HG03066 (cell line): Measurements from ENCODE around the gene C13orf42.

Experiments
- ATAC-seq: cut with Tn5 transposase; IDR thresholded peaks from one replicate; pipeline ENCODE4 v1.9.1; 2021; ENCODE audit warnings: low read depth; ENCODE audit not compliant: unreplicated experiment

Gene C13orf42

DNA sequence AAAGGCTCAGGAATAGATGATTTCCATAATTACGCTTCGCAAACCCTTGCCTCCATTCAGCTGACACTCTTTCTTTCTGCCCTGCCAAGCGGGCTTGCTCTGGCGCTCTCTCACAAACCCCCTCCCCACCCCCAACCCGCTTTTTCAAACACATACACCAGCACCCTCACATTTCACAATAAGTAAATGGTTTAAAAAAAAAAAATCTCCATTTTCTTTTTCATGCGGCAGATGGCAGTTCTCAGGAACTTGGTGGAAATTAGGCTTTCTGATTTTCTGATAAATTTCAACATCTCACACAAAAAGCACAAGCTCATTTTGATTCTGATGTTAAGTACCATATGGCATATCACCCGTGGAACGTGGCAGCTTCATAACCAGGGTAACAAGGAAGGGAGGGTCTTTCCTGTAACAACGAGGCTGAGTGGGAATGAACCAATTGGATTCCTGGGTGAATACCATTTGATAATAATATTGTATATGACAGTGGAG lies 43.8 kb downstream of the C13orf42 start:
- ATAC-seq = no peak

DNA sequence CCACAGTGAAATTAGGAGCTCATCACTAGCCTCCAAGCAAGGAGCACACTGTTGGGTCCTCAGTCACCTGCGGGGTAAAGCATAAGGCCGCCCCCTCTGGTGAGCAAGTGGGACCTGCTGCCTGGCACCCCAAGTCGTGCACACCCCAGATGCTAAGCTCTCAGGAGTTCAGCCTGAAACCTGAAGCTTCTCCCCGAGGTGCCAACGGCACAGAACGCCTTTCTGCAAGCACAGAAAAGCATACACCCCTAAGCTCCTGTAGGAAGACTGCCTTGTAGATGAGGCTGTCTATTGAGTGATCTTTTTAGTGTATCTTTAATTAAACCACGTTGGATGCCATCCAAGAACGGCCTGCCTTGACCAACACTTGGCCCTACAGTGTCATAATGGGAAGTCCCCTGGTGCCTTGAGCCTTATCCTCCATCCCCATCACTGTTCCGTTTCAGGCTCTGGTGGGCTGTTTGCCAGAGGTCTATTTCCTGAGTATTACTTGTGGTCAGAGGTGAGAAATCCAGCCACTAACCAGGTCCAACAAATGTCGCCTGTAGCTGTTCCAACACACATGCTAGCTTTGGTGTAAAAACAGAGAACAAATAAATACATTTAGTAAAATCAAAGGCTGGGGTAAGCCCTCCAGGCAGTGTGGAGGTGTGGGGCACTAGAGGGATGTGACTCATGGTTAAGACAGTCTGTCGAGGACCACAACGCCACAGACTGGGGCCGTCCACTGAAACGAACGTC lies 44.8 kb downstream of the C13orf42 start:
- ATAC-seq = no peak

DNA sequence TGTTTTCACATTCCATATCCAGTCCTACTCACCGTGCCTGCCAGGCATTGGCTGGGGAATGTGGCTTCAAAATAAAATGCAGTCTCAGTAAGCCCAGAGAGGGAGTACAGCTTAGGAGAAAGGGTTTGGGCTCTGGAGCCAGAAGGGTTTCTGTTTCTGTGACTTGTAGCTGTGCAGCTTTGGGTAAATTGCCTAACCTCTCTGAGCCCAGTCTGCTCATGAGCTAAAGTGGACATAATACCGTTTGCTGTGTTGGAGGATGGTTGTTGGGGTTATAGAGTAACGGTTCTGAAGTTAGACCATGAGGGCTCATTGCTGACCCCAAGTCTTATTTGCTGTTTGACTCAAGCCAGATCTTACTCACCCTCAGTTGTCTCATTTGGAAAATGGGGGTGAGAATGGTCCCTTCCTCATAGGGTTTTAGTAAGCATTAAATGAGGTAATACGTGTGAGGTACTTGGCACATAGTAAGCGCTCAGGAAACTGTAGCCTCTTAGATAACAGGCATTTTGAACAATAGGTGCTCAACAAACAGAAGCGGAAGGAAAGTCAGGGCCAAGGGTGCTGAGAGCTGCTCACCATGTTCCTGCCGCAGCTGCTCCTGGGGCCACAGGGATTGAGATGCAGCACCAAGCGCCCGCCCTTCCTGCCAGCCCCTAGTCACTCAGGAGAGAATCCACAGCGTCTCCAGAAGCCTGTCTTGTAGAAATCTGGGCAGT lies 45.5 kb downstream of the C13orf42 start:
- no peak for ATAC-seq

- no peak for ATAC-seq
Measured at GRCh38 chr13:51064753-51065152, 46.3 kb downstream of the C13orf42 start.

DNA sequence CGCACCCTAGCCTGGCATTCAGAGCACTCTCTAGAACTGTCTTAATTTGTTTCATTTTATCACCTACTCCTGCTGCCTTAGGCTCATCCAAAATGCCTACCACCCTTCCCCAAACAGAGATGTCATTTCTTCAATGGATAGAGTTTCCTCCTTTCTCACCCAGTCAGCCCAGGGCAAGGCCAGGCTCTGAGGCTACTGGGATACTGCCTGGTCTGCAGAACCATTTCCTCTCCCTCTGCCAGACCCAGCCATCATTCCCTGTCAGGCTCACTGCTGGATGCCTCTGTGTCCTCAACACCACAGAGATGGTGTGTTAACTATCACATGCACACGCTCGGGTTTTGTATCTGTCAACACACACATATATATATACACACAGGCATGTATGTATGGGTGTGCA lies 47.2 kb downstream of the C13orf42 start:
- no peak for ATAC-seq

- no peak for ATAC-seq
Measured at GRCh38 chr13:51058461-51059167, 52.5 kb downstream of the C13orf42 start.

- ATAC-seq = no peak
Measured at GRCh38 chr13:51057906-51058305, 53.2 kb downstream of the C13orf42 start.

GRCh38 chr13:51057001-51057400 lies 54.1 kb downstream of the C13orf42 start:
- no peak for ATAC-seq

DNA sequence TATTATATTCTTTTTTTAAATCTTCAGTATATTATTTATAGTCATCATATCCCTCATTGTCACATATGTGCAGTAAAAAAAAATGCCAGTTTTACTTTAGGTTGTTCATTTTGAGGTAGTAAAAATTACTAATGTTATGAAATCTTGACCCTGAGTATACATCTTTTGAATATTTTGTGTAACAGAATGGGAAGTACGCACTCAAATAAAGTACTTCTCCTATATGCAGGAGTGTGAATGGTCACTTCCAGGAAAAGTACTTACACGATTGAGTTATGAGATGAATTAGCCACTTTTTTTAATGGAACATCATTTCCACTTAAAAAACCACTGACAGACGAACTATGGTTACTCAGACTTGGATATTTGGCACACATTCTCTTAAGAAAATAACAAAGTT lies 58.5 kb downstream of the C13orf42 start:
- ATAC-seq = no peak

DNA sequence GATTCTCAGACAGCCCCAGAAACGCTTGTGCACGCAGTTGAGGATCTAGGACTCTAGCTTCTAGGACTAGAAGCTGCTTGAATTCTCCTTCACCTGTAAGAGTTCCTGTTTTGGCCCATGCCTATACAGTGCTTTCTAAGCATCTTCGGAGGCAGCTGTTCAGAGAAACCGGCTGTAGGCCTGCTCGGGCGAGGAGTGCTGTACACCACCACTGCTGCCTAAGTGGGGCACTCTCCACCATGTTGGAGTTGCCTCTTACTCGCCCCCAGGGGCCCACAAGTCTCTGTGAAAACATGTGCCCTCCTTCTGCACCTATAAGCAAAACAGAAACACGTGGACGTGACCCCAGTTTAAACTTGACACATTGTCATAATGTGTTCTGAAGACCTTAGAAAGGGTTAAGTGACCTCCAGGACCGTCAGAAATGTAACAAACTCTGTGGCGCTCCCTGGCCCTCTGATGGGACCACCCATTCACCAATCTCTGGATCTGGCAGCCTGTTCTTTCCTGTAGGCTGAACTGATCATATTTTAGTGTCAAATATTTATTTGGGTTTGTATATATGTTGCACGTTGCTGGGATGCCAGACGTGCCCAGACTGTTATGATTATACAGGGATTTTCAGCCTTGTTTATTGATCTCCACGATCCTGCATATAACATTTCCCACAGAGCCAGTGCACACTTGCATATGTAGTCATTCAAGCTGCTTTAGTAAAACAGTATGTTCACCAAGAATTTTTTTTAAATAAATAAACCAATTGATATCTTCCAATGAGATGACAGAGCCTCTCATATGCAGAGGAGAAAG lies 60.8 kb downstream of the C13orf42 start:
- no peak for ATAC-seq

DNA sequence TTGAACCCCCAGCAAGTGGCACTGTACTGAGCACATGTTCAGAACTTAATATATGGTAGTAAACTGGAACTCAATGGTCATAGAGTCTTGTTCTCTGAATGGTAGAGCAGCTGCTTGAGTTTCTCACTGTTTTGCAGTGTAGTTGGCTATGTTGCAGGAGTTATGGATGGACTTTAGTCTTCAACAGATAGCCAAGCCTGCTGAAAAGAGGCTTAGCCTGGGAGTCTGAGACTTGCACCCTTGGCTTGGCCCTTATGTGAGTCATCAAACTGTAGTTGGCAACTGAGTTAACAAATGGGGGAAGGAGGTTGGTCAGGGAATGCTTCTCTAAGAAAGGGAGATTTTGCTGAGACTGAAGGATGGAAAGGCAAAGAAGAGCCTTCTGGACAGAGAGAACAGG lies 62.5 kb downstream of the C13orf42 start:
- no peak for ATAC-seq

DNA sequence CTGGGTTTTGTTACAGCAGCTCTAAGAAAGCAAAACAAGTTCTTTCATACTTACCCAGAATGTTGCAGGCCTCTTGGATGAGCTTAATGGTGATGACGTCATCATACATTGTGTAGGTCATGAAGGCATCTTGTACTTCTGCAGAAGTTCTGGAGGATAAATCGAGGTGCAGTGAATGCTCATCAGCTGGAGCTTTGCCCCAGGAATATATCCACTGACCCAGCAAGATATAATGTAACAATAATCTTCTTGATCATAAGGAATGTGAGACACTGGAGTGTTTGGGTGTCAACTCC lies 63.0 kb downstream of the C13orf42 start:
- ATAC-seq = no peak

GRCh38 chr13:51047434-51048165 lies 63.5 kb downstream of the C13orf42 start:
- no peak for ATAC-seq

- no peak for ATAC-seq
Measured at GRCh38 chr13:51045451-51045850, 65.6 kb downstream of the C13orf42 start.

DNA sequence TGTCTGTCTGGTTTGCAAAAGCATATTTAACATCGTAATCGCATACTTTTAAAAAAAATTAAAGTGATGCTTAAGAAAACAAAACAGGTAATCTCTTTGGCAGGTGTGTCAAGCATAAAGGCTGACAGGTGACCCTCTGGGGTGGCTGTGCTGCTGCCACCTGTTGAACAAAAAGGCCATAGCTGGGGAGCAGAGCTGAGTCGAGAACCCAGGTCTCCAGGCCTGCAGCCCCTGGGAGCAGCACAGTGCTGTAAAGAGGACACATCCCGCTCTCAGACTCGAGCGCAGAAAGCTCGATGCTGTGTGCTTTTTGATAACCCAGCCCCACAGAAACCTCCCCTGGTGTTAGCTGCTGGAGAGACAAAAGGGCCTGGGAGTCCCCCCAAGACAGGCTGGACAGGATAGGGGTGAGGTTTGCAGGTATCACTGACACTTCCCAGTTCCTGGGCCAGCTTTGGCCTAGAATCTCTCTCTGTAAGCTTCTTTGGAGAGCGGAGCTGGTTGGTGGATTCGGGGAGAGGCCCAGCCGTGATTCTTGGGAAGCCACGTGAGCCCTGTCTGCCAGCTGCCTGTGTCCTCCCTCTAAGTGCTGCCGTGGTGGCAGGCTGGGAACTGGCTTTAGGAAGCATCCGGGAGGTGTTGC lies 66.9 kb downstream of the C13orf42 start:
- no peak for ATAC-seq

DNA sequence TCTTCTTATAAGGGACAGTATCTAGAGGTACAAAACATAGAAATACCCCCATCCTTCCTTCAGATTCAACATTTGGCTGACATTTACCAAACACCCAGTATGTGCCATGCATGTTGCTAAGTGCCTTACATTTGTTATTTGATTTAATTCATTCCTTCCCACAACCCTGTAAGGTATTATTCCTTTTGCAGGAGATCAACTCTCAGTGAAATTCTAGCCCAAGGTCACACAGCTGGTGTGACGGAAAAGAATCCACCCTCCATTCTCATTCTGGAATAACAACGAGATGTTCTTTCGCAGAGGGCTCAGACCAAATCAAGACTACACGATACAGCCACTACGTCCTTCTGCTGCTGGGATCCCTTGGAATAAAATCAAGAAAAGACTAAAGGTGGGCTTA lies 67.8 kb downstream of the C13orf42 start:
- no peak for ATAC-seq

DNA sequence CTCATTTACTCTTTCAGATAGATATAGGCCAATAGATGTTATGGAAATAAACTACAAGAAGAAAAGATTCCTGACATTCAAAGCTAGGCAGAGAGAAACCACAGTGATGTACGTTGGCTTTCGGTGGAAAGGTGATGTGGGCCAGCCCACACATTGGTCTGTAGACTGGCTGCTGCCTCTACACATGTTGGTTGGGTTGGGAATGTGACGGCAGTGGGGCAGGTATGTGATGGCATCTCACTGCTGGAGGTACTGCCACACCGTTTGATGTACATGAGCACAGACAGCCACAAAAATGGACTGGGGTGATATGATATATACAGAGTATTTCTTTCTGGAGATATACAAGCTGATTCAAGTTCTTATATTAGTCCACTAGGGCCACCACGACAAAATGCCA lies 69.4 kb downstream of the C13orf42 start:
- no peak for ATAC-seq

DNA sequence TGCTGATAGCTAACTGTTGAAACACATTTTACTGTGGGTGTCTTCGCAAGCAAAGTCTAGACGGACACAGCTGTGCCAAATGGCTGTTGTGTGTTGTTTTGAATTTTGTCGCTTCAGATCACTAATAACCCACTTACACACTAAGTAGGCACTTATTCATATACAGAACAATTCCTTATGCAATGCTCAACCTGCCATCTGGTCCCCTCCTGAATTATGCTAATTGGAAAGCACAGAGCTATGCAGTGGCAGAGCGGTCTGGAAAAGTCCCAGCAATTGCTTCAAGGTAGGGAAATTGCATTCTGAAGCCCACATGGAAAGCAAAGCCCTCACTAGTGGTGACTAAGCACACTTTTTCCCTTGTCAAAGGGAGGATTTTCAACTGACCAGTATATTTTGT lies 69.9 kb downstream of the C13orf42 start:
- ATAC-seq = no peak

DNA sequence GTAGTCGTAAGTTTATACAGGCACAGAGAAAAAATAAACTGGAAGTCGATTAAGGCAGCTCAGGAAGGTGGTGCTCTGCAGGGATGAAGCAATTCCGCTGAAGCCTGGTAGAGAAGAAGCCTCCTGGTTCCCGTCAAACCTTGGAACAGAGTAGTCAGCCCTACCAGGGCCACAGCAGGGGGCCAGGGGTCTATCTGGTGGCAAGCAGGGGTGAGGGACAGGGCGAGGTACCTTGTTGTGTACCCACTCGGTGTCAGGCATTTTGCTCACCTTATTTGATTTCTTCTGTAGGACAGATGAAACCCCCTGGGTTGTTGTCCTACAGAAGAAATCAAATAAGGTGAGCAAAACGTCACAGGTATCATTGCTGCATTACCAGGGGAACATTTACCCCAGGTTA lies 70.6 kb downstream of the C13orf42 start:
- no peak for ATAC-seq

DNA sequence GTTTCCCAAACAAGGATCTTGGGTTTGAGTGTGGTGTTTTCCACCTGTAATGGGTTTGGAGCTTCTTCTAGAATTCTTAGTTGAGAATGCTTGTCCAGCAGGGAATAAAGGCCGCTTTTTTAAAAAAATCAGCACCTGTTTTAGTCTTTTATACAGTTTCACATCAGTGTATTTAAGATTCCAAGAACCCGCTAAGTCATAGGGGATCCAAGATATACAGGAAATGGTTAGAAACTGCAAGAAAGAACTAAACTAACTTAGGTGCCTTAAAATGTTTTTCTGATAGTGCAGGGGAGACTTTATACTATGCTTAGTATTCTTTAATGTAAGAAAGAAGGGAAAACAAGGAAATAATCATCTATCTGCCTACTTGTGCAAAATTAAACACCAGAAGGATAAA lies 74.7 kb downstream of the C13orf42 start:
- no peak for ATAC-seq
